Memory B cell (primary cell): Measurements from ENCODE around the gene MAGI1.

Source experiments
- ATAC-seq: fragments of 150-1000 bp; cut with Tn5 transposase; 2 replicates; pipeline ENCODE4 v1.10.0; 2021; ENCODE audit warnings: low read depth, mild to moderate bottlenecking, moderate library complexity
- DNase-seq, 2 donors: peaks; one replicate each; pipeline ENCODE4 v3.0.0; 2022; ENCODE audit warnings: low spot score in 2 of 2
- H3K27ac Mint-ChIP-seq: one replicate; pipeline ENCODE4 v1.8.0; 2022; ENCODE audit warnings: mild to moderate bottlenecking, moderate library complexity, mixed read lengths
- H3K27me3 Mint-ChIP-seq: one replicate; pipeline ENCODE4 v1.8.0; 2022; ENCODE audit warnings: mixed read lengths
- H3K36me3 Mint-ChIP-seq: one replicate; pipeline ENCODE4 v1.8.0; 2022; ENCODE audit warnings: mild to moderate bottlenecking, mixed read lengths
- H3K4me1 Mint-ChIP-seq: one replicate; pipeline ENCODE4 v1.8.0; 2022; ENCODE audit warnings: mixed read lengths
- H3K4me3 Mint-ChIP-seq: one replicate; pipeline ENCODE4 v1.8.0; 2022; ENCODE audit warnings: mild to moderate bottlenecking, moderate library complexity, mixed read lengths
- H3K9me3 Mint-ChIP-seq: one replicate; pipeline ENCODE4 v1.8.0; 2022; ENCODE audit warnings: mixed read lengths

Gene MAGI1

DNA sequence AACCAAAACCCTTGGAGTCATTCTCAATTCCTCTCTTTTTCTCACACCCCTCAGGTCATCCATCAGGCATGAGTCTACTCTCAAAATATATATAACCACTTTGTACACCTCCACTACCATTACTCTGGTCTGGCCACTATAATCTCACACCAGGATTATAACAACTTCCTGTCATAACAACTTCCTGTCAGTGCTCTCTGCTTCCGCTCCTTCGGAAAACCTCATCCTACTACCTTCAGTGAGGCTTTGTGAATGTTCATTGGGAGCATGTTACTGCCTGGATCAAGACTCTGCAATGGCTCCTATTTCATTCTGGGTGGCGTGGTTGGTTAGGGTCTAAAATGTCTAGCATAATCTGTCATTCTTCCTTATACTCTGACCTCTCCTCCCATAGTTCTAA is 447.4 kb downstream of the MAGI1 start:
- Mint-ChIP-seq H3K27ac (no peak overlapping the region), H3K36me3 (no peaks in the 10 kb centered on the region), H3K27me3 (peaks cover 1% of the 10 kb centered on the region), H3K9me3 (peaks cover 4% of the 10 kb centered on the region), H3K4me1 (no peaks in the 10 kb centered on the region), H3K4me3 (no peak overlapping the region)
- no peak for DNase-seq
- no peak for ATAC-seq

DNA sequence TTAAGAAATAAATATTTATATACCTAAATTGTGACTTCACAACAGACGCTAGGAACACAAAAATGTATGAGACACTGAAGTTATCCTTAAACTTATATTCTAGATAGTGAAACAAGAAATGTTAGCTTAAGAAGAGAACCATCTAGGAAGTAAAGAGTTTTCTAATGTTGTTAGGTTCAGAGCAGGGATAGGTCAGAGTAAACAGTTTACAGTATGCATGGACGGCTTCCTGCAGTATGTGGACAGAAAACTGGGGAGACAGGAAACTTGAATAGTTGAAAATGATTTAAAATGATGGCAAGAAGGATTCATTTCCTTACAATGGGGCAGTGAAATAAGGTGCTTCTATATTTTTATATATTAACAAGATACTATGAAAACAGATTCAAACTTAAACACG is 449.8 kb downstream of the MAGI1 start:
- no peaks in the 10 kb centered on the region for H3K4me1 Mint-ChIP-seq
- DNase-seq (no peak), ATAC-seq (no peak)
- H3K27ac Mint-ChIP-seq, result no peak overlapping the region
- H3K4me3 Mint-ChIP-seq, result no peak overlapping the region
- H3K36me3 Mint-ChIP-seq, result no peaks in the 10 kb centered on the region
- H3K27me3 Mint-ChIP-seq, result no peaks in the 10 kb centered on the region
- H3K9me3 Mint-ChIP-seq, result peaks cover 4% of the 10 kb centered on the region

- Mint-ChIP-seq H3K36me3 (no peaks in the 10 kb centered on the region), H3K9me3 (peaks cover 4% of the 10 kb centered on the region), H3K27ac (no peak overlapping the region)
These were observed 450.9 kb downstream of the MAGI1 start for GRCh38 chr3:65587650-65588439.

DNA sequence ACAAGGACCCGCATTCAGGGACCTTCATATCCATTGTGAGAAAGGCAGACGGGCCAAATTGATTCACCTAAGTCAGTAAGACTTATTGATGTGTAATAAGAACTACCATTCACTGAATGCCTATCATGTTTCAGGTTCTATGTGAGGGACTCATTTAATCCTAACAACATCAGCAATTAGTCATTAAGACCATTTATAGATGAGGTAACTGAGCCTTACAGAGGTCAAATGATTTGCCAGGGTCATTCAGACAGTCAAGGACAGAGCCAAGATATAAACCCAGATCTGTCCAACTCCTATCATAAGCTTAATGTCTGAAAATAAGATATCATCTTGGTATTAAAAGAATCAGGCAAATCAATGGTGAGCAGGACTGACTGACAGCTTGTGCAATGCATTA is 453.8 kb downstream of the MAGI1 start:
- Mint-ChIP-seq H3K4me1 (no peaks in the 10 kb centered on the region), H3K27me3 (no peaks in the 10 kb centered on the region), H3K36me3 (no peaks in the 10 kb centered on the region), H3K27ac (no peak overlapping the region), H3K9me3 (peaks cover 6% of the 10 kb centered on the region), H3K4me3 (no peak overlapping the region)
- DNase-seq, result no peak
- no peak for ATAC-seq

More at GRCh38 chr3:65587650-65588439, 450.9 kb downstream of the MAGI1 start:
- H3K4me1 Mint-ChIP-seq, result no peaks in the 10 kb centered on the region
- H3K27me3 Mint-ChIP-seq, result no peaks in the 10 kb centered on the region
- no peak for ATAC-seq
- no peak overlapping the region for H3K4me3 Mint-ChIP-seq
- no peak for DNase-seq

GRCh38 chr3:65584002-65584401 is 454.7 kb downstream of the MAGI1 start:
- ATAC-seq (no peak), DNase-seq (no peak)
- Mint-ChIP-seq H3K4me3 (no peak overlapping the region), H3K4me1 (no peaks in the 10 kb centered on the region), H3K27ac (no peak overlapping the region), H3K36me3 (no peaks in the 10 kb centered on the region), H3K27me3 (no peaks in the 10 kb centered on the region), H3K9me3 (peaks cover 4% of the 10 kb centered on the region)

GRCh38 chr3:65583188-65583587 is 455.5 kb downstream of the MAGI1 start:
- H3K27me3 Mint-ChIP-seq, result no peaks in the 10 kb centered on the region
- no peaks in the 10 kb centered on the region for H3K36me3 Mint-ChIP-seq
- DNase-seq, result no peak
- peaks cover 4% of the 10 kb centered on the region for H3K9me3 Mint-ChIP-seq
- no peak overlapping the region for H3K4me3 Mint-ChIP-seq
- H3K4me1 Mint-ChIP-seq, result no peaks in the 10 kb centered on the region
- ATAC-seq, result no peak
- no peak overlapping the region for H3K27ac Mint-ChIP-seq

DNA sequence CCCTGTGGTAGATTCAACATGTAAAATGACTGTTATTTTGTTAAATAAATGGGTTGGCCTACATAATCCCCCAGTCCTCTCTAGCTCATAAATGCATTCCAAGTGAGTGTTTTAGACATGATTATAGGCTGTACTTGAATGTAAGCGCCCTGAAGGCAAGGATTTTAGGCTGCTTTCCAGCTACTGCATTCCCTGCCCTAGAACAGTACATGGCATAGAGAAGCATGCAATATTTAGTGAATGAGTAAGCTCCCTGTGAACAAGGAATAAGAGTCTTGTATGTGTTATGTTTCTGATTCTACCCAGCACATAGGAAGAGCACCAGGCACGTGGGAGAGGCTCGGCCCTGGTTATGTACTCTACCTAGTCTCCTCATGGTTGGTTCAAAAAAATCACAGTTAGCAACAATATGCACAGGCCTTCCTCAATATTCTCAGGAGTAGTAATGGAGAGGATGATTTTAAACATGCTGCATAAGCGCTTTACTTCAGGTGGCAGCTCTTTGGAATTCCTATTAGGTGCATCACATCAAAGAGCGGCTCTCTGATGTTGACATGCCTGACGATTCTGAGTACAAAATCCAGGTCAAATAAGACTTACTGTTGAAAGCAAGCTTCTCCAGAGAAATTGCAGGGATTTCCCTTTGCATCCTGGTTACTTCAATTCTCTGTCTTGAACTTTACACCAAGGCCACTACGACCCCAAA is 456.6 kb downstream of the MAGI1 start:
- H3K4me1 Mint-ChIP-seq, result no peaks in the 10 kb centered on the region
- no peaks in the 10 kb centered on the region for H3K36me3 Mint-ChIP-seq
- DNase-seq (no peak), ATAC-seq (no peak)
- H3K4me3 Mint-ChIP-seq, result no peak overlapping the region
- no peak overlapping the region for H3K27ac Mint-ChIP-seq
- no peaks in the 10 kb centered on the region for H3K27me3 Mint-ChIP-seq
- peaks cover 4% of the 10 kb centered on the region for H3K9me3 Mint-ChIP-seq

GRCh38 chr3:65581313-65581712 is 457.4 kb downstream of the MAGI1 start:
- Mint-ChIP-seq H3K27ac (no peak overlapping the region), H3K36me3 (no peaks in the 10 kb centered on the region), H3K4me3 (no peak overlapping the region), H3K27me3 (no peaks in the 10 kb centered on the region), H3K9me3 (peaks cover 4% of the 10 kb centered on the region), H3K4me1 (no peaks in the 10 kb centered on the region)
- no peak for DNase-seq
- no peak for ATAC-seq

- Mint-ChIP-seq H3K4me1 (no peaks in the 10 kb centered on the region), H3K36me3 (no peaks in the 10 kb centered on the region), H3K4me3 (no peak overlapping the region), H3K27ac (no peak overlapping the region), H3K27me3 (no peaks in the 10 kb centered on the region), H3K9me3 (peaks cover 7% of the 10 kb centered on the region)
- no peak for ATAC-seq
- no peak for DNase-seq
These were observed 459.9 kb downstream of the MAGI1 start for GRCh38 chr3:65578861-65579260.

- no peak for ATAC-seq
- no peaks in the 10 kb centered on the region for H3K27me3 Mint-ChIP-seq
- no peak overlapping the region for H3K4me3 Mint-ChIP-seq
- H3K9me3 Mint-ChIP-seq, result peaks cover 7% of the 10 kb centered on the region
- no peak for DNase-seq
- no peaks in the 10 kb centered on the region for H3K4me1 Mint-ChIP-seq
- no peak overlapping the region for H3K27ac Mint-ChIP-seq
- no peaks in the 10 kb centered on the region for H3K36me3 Mint-ChIP-seq
These were observed 460.8 kb downstream of the MAGI1 start for GRCh38 chr3:65577843-65578430.

DNA sequence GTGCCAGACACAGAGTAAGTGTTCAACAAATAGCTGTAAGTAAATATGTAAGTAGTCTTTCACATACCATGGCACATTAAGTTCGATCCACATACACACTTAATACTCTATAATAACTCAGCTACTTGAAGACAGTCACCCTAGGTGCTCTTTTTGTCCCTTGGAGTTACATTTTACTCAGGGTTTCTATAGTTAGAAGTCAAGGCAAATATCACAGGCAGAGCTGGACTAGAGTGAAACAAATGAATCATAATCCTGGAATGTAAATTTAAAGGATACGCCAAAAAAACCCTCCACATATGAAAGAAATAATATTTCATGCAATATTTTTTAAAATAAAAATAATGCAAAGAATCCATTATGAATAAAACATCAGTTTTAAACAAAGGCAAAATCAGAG is 461.8 kb downstream of the MAGI1 start:
- Mint-ChIP-seq H3K27me3 (no peaks in the 10 kb centered on the region), H3K4me1 (no peaks in the 10 kb centered on the region), H3K4me3 (no peak overlapping the region), H3K27ac (no peak overlapping the region), H3K9me3 (peaks cover 7% of the 10 kb centered on the region), H3K36me3 (no peaks in the 10 kb centered on the region)
- no peak for ATAC-seq
- no peak for DNase-seq

GRCh38 chr3:65576228-65576627 is 462.5 kb downstream of the MAGI1 start:
- peaks cover 3% of the 10 kb centered on the region for H3K9me3 Mint-ChIP-seq
- DNase-seq, result no peak
- no peak for ATAC-seq
- H3K27ac Mint-ChIP-seq, result no peak overlapping the region
- no peak overlapping the region for H3K4me3 Mint-ChIP-seq
- H3K36me3 Mint-ChIP-seq, result no peaks in the 10 kb centered on the region
- no peaks in the 10 kb centered on the region for H3K27me3 Mint-ChIP-seq
- H3K4me1 Mint-ChIP-seq, result no peaks in the 10 kb centered on the region

- Mint-ChIP-seq H3K36me3 (no peaks in the 10 kb centered on the region), H3K27ac (no peak overlapping the region), H3K4me1 (no peaks in the 10 kb centered on the region), H3K9me3 (peaks cover 3% of the 10 kb centered on the region), H3K27me3 (no peaks in the 10 kb centered on the region), H3K4me3 (no peak overlapping the region)
- DNase-seq (no peak), ATAC-seq (no peak)
These were observed 463.3 kb downstream of the MAGI1 start for GRCh38 chr3:65575376-65575840.

- DNase-seq (no peak), ATAC-seq (no peak)
- Mint-ChIP-seq H3K36me3 (no peaks in the 10 kb centered on the region), H3K4me1 (no peaks in the 10 kb centered on the region), H3K9me3 (peaks cover 3% of the 10 kb centered on the region), H3K27me3 (no peaks in the 10 kb centered on the region), H3K27ac (no peak overlapping the region), H3K4me3 (no peak overlapping the region)
These were observed 465.1 kb downstream of the MAGI1 start for GRCh38 chr3:65573548-65574116.
